HepG2 (cell line): ENCODE data around the gene FOSL2. TPM values are rescaled to one million over a fixed set of nuclear protein-coding genes. Genes with fewer than 3 reads are reported as not detected.

Experiments
- ARID5B ChIP-seq: IDR thresholded peaks from 2 replicates; pipeline ENCODE4 v1.4.0; 2020; ENCODE audit warnings: mild to moderate bottlenecking, missing genetic modification reagents
- FIP1L1 ChIP-seq: fragments of 200-400 bp; formaldehyde crosslinking; IDR thresholded peaks from 2 replicates; pipeline ENCODE4 v1.6.1; 2018; ENCODE audit warnings: low read depth, mild to moderate bottlenecking, low read length, moderate library complexity, borderline replicate concordance; ENCODE audit not compliant: insufficient read depth
- GABPB1 ChIP-seq: IDR thresholded peaks from 2 replicates; pipeline ENCODE4 v1.6.1; 2016; ENCODE audit warnings: mild to moderate bottlenecking, missing genetic modification reagents, moderate library complexity, missing compliant biosample characterization
- MYNN ChIP-seq: sonication (generic); formaldehyde crosslinking; IDR thresholded peaks from 2 replicates; pipeline ENCODE4 v1.4.0; 2020; ENCODE audit warnings: mild to moderate bottlenecking, low read depth, missing genetic modification reagents
- NPAS2 ChIP-seq: sonication (generic); formaldehyde crosslinking; IDR thresholded peaks from 2 replicates; pipeline ENCODE4 v1.8.0; 2022; ENCODE audit warnings: mild to moderate bottlenecking, missing genetic modification reagents, borderline replicate concordance
- PPARG ChIP-seq: conservative IDR thresholded peaks from 2 replicates; pipeline ENCODE4 v1.6.1; 2016; ENCODE audit warnings: missing biosample characterization, missing genetic modification reagents
- ZKSCAN1 ChIP-seq: fragments of 150-350 bp; IDR thresholded peaks from 2 replicates; pipeline ENCODE4 v1.6.1; 2014; ENCODE audit warnings: low read length
- ZNF33A ChIP-seq: sonication (generic); formaldehyde crosslinking; IDR thresholded peaks from 2 replicates; pipeline ENCODE4 v1.5.1; 2020; ENCODE audit warnings: missing genetic modification reagents, mild to moderate bottlenecking, moderate library complexity, borderline replicate concordance
- ZNF432 ChIP-seq: sonication (generic); formaldehyde crosslinking; IDR thresholded peaks from 2 replicates; pipeline ENCODE4 v1.5.0; 2020; ENCODE audit warnings: missing genetic modification reagents, mild to moderate bottlenecking, borderline replicate concordance
- ZNF44 ChIP-seq: sonication (generic); formaldehyde crosslinking; IDR thresholded peaks from 2 replicates; pipeline ENCODE4 v1.5.1; 2020; ENCODE audit warnings: mild to moderate bottlenecking, missing genetic modification reagents
- ZNF446 ChIP-seq: sonication (generic); formaldehyde crosslinking; IDR thresholded peaks from 2 replicates; pipeline ENCODE4 v1.5.0; 2020; ENCODE audit warnings: mild to moderate bottlenecking, missing genetic modification reagents
- ZNF883 ChIP-seq: sonication (generic); formaldehyde crosslinking; IDR thresholded peaks from 2 replicates; pipeline ENCODE4 v1.5.1; 2020; ENCODE audit warnings: mild to moderate bottlenecking, missing genetic modification reagents; ENCODE audit errors: not compliant biosample characterization
- polyA plus RNA-seq, 8 experiments: library from polyadenylated mRNA; depleted of rRNA in 3 of 8; stranded (reverse) in 7 of 8; unstranded in 1 of 8; fragments of >200 nt; fragmentation: Illumina TruSeq in 4 of 8; extraction: Trizol in 4 of 8; gene quantifications; 2 replicates each; pipeline versions ENCODE4 v1.2.1 to v1.2.3, GENCODE V29; 2011 to 2016; ENCODE audit warnings: low read depth in 4 of 8, missing spikeins in 1 of 8, mixed read lengths in 1 of 8; ENCODE audit not compliant: insufficient read depth in 1 of 8
- total RNA-seq, 5 experiments: library from RNA; depleted of rRNA; stranded (reverse); fragments of >200 nt; fragmentation: Illumina TruSeq; extraction: Trizol; gene quantifications; 2 replicates each; pipeline ENCODE4 v1.2.3, GENCODE V29; 2016; ENCODE audit warnings: low read depth in 1 of 5
- TF ChIP-seq, protein P1 (sequence below): sonication (generic); formaldehyde crosslinking; IDR thresholded peaks from 2 replicates; pipeline ENCODE4 v1.4.0; 2020; ENCODE audit warnings: mild to moderate bottlenecking, missing genetic modification reagents
- TF ChIP-seq, protein P2 (sequence below): sonication (generic); formaldehyde crosslinking; IDR thresholded peaks from 2 replicates; pipeline ENCODE4 v1.5.1; 2020; ENCODE audit warnings: missing genetic modification reagents, mild to moderate bottlenecking, borderline replicate concordance

The FOSL2 gene
- total and polyA plus RNA-seq, 2 of the 13 experiments (the other 11 are each of a cell fraction or from before 2014, with no cell fraction given), result 3.4 to 18.1 TPM

DNA sequence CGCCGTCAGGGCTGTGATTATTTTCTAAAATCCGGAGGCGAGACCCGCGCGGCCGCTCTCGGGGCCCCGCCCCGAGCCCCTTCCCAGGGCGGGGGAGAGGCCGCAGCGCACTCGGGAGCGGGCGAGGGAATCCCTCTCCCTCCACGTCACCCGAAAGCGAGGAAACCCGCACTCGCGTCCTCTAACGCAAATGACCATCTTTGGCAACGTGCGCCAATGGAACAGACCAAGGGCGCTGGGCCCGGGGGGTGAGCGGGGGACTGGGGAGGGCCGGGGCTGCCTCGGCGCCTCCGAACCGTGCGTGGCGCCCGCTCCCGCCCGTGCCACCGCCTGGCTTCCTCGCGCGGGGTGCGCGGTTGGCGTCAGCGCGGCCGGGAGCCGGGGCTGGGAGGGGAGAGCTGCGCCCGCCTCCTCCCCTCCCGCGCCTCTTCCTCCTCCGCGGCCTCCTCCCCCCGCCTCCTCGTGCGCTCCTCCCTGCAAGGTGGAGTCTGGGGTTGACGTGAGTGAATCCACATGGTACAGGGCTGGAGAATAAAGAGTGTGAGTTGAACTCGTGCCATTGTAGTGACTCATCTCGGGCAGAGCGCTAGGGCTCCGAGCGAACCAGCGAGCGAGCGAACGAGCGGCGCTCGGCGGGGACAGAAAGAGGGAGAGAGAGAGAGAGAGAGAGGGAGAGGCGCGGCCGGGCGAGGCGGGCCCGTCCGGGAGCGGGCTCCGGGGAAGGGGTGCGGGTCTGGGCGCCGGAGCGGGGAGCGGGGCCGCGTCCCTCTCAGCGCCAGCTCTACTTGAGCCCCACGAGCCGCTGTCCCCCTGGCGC lies at the start of gene FOSL2 (continued):
- TF ChIP-seq ARID5B (CRISPR knock-in tag) (peak; percentile 86), FIP1L1 (0 out of 2 replicates have a peak, but pooled peaks have one; percentile 48), ZKSCAN1 (no peak), NPAS2 (CRISPR knock-in tag) (no peak), ZNF432 (no peak), ZNF44 (CRISPR knock-in tag) (no peak), ZNF33A (CRISPR knock-in tag) (no peak), PPARG (peak; percentile 77), MYNN (CRISPR knock-in tag) (0 out of 2 replicates have a peak, but pooled peaks have one; percentile 63), ZNF446 (peak; percentile 67), ZNF883 (CRISPR knock-in tag) (peak; percentile 75), GABPB1 (CRISPR knock-in tag) (peak; percentile 81)
- TF ChIP-seq, protein P1, sequence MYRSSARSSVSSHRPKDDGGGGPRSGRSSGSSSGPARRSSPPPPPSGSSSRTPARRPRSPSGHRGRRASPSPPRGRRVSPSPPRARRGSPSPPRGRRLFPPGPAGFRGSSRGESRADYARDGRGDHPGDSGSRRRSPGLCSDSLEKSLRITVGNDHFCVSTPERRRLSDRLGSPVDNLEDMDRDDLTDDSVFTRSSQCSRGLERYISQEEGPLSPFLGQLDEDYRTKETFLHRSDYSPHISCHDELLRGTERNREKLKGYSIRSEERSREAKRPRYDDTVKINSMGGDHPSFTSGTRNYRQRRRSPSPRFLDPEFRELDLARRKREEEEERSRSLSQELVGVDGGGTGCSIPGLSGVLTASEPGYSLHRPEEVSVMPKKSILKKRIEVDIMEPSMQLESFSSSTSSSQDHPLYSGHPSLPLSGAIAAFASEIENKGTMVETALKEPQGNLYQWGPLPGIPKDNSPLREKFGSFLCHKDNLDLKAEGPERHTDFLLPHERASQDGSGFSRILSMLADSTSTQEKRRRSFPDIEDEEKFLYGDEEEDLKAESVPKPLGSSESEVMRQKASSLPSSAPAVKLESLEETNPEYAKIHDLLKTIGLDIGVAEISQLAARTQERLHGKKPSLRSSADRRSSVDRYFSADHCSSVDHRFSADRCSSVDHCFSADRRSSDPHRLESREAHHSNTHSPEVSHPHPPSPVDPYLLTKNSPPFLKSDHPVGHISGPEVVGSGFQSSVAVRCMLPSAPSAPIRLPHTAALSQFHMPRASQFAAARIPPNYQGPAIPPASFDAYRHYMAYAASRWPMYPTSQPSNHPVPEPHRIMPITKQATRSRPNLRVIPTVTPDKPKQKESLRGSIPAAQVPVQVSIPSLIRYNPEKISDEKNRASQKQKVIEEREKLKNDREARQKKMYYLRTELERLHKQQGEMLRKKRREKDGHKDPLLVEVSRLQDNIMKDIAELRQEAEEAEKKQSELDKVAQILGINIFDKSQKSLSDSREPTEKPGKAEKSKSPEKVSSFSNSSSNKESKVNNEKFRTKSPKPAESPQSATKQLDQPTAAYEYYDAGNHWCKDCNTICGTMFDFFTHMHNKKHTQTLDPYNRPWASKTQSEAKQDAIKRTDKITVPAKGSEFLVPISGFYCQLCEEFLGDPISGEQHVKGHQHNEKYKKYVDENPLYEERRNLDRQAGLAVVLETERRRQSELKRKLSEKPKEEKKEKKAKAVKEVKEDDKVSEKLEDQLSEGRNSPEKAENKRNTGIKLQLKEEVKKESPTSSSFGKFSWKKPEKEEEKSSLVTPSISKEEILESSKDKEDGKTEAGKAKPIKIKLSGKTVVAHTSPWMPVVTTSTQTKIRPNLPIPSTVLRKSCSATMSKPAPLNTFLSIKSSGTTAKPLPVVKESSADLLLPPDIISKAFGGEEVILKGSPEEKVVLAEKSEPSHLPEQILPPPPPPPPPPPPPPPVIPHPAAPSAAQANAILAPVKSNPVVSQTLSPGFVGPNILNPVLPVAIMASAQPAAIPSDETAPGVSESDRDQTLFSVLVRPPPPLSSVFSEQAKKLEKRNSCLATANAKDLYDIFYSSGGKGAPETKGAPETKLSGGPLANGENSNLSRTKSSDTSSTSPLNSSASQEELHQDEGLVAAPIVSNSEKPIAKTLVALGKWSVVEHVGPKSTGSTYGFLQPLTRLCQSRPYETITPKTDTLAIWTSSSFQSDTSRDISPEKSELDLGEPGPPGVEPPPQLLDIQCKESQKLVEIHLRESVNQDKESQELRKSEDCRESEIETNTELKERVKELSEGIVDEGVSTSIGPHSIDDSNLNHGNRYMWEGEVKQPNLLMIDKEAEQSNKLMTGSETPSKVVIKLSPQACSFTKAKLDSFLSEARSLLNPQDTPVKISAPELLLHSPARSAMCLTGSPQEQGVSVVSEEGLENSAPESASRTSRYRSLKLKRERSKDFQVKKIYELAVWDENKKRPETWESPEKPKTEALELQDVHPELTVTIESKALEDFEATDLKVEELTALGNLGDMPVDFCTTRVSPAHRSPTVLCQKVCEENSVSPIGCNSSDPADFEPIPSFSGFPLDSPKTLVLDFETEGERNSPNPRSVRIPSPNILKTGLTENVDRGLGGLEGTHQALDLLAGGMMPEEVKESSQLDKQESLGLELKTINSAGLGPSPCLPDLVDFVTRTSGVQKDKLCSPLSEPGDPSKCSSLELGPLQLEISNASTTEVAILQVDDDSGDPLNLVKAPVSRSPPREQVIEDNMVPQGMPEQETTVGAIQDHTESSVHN (CRISPR knock-in tag), result no peak; the same call in 1 of the 2 replicates
- TF ChIP-seq, protein P2, sequence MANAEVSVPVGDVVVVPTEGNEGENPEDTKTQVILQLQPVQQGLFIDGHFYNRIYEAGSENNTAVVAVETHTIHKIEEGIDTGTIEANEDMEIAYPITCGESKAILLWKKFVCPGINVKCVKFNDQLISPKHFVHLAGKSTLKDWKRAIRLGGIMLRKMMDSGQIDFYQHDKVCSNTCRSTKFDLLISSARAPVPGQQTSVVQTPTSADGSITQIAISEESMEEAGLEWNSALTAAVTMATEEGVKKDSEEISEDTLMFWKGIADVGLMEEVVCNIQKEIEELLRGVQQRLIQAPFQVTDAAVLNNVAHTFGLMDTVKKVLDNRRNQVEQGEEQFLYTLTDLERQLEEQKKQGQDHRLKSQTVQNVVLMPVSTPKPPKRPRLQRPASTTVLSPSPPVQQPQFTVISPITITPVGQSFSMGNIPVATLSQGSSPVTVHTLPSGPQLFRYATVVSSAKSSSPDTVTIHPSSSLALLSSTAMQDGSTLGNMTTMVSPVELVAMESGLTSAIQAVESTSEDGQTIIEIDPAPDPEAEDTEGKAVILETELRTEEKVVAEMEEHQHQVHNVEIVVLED (CRISPR knock-in tag), result peak; percentile 61
